HG03432 (cell line): Measurements from ENCODE around the gene CEP95.

ENCODE experiments used
- ATAC-seq: cut with Tn5 transposase; IDR thresholded peaks from one replicate; pipeline ENCODE4 v1.9.1; 2021; ENCODE audit warnings: mild to moderate bottlenecking, moderate library complexity; ENCODE audit not compliant: unreplicated experiment

CEP95 gene

DNA sequence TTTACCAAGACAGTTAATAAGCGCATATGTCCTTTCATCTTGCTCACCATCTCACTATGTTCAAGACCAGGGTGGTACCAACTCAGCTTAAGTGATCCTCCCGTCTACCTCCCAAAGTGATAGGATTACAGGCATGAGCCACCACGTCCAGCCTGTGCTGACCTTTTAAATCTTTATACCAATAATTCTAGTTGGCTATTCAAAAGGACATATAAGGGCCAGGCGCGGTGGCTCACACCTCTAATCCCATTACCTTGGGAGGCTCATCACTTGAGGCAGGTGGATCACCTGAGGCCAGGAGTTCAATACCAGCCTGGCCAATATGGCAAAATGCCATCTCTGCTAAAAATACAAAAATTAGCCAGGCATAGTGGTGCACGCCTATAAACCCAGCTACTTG is 2.4 kb downstream of the CEP95 start:
- ATAC-seq: no peak

DNA sequence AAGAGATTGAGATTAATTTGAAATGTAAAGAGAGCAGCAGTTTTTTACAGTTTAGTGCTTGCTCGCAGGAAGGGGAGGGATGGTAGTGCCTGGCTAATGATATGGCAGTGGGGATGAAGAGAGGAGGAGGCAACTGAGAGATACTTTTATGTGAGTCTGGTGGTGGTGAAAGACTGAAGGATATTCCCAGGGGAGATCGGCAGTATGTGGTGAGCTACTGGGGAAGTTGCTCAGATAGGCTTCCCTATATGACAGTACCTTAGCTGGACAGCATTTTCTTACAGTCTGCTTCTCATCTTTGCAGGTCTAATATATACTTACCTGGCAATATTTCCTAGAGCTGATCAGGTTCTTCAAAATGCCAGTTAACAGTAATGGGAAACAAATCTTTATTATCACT is 8.6 kb downstream of the CEP95 start:
- no peak for ATAC-seq

DNA sequence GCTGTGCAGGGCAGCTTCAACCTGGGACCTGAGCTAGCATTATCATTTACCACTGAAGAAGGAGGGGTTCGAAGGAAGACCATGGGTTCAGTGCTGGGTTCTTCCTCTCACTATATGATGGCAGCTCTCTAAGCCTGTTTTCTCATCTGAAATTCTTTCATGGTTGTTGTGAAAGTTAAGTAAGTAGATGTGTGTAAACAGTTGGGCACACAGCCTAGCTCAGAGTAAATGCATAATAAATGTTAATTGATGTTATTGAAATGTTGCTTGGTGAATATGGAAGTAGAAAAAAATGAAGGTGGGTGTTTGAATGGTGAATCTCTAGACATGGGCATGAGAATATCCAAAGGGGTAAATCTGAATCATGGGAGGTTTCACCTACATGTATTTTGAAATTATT is 9.1 kb downstream of the CEP95 start:
- ATAC-seq: no peak

DNA sequence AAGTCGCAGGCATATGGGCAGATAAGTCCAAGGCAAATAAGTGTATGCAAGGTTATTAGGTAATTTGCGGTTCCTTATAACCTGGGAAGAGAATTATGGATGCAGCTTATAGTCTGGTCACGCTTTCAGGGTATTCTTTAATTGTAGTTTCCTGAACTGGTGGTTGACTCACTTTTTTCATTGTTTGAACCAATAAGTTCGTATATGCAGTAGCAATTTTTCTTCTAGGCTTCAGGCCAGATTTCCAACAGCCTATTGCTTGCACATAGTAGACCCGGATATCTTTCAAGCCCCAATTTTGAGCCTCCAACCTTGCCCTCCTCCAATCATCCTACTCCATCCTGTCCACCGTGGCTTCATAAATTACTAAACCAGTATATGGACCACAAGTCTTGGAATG is 12.8 kb downstream of the CEP95 start:
- ATAC-seq: no peak

DNA sequence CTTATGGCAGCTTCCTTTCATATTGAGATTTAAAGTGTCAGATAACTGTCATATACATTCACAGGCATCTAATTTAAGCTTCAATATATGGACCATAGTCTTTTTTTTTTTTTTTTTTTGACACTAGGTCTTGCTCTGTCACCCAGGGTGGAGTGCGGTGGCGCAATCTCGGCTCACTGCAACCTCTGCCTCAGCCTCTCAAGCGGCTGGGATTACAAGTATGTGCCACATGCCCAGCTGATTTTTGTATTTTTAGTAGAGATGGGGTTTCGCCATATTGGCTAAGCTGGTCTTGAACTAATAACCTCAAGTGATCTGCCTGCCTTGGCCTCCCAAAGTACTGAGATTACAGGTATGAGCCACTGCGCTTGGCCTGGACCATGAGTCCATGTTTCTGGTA is 13.6 kb downstream of the CEP95 start:
- ATAC-seq: no peak

DNA sequence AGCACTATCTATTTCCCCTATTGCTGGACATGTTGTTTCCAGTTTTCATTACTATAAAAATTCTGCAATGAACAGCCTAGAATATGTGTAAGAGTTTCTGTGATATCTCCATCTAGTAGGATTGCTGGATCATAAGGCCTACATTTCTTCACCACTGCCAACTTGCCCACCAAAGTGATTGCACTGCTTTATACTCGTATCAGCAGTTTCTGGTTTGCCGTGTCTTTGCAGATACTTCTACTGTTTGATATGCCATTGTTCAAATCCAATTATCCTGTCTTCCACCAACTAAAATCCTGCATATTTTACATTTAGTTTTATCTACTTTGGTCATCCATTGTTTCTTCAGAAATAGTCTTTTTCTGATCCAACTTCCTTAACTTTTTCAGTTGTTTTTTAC is 21.1 kb downstream of the CEP95 start:
- no peak for ATAC-seq

DNA sequence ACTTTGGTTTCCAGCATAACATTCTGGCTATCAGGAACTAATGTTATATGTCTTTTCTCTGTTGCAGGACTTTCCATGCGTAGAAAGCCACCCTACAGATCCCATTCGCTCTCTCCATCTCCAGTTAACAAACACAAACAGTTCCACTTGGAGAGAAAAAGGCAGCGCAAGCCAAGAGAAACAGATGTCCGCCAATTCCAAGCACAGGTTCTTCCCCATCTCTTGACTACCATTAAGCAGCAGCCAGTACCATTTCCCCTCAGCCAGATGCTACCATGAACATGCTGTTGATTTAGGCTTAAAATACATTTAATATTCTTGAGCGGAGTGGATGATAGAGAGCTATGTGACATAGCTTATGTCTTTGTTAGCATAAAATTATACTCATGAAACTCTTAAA is 22.4 kb downstream of the CEP95 start:
- no peak for ATAC-seq

DNA sequence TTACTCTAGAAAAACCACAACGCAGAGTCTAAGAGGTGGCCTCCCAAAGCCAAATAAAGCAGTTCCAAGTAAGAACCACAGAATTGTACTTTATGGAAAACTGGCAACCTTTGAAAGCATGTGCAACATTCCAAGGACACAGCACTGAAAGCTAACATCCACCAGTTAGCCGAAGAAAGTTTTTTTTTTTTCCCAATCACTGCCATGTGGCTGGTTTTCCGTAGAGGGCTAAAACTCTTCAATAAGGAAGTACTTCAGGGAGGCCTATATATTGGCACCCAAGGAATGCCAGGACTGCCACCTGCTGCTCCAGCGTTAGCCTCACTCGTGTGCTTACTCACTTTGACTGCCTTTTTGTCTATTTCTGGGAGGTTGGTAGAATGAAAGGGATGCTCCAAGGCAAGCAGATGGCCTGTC is 25.2 kb downstream of the CEP95 start:
- ATAC-seq: no peak

DNA sequence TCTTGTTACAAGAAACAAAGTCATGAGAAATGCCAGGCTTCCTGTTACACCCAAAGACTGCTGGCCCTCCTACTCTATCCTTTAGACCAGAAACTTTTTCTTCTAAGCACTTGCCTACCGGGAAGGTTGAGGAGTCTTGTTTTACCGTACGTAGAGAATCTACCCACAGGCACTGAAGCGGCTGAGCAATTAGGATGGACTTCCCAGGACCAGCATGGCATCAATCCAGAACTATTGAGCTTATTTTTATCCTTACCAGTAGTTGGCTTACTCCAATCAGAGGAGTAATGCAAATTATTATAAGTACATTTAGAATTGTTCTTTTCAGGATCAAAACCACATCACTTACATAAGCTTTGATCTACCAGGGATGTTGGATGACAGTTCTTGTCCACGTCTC is 25.6 kb downstream of the CEP95 start:
- ATAC-seq: no peak

DNA sequence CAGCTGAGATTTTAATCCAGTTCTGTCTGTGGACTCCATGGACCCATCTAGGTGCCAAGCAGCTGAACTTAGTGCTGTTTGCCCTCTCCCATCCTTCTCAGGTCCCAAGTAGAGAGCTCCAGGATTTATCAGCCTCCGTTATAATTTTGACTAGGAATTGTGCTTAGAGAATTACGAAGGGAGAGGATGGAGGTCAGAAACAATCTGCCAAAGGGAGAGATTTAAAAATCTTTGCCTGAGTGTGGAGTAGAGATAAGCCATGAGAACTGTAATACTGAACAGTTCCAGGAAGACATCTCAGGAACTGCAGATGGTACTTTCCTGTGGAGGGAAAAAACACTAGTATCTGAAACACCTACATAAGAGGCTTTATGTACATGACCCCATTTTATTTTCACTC is 27.0 kb downstream of the CEP95 start:
- ATAC-seq: no peak

DNA sequence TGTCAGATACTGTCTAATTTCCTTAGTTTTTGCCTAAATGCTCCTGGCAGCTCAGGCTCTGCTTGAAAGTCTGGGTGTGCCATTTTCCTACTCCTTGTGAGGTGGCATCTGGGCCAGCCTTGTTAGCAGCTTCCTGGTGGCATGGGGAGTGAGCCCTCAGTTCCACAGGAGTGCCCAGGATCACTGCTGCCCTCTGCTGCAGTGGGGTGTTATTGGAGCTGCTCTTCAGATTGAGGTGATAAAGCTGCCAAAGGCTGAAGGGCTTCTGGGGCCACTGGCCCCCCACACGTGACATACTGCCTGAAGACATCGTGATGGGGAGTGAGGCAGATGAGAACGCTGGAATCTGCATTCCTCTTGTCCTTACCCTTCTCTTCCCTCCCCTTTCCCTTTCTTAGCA is 27.4 kb downstream of the CEP95 start:
- ATAC-seq: no peak

DNA sequence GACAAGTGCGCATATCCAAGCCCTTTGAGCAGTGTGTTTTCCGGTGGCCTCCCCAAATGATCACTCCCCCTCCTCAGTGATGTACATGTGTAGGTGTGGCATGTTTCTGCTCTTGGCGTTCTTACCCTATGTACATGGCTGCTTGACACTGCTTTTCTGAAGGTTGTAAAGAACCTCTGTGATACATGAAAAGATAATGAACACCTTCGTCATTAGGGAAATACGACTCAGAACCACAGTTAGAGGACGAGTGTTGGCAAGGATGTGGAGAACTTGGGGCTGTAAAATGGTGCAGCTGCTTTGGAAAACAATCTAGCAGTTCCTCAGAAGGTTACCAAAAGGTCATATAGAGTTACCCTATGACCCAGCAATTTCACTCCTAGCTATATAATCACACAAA is 28.6 kb downstream of the CEP95 start:
- ATAC-seq: no peak

DNA sequence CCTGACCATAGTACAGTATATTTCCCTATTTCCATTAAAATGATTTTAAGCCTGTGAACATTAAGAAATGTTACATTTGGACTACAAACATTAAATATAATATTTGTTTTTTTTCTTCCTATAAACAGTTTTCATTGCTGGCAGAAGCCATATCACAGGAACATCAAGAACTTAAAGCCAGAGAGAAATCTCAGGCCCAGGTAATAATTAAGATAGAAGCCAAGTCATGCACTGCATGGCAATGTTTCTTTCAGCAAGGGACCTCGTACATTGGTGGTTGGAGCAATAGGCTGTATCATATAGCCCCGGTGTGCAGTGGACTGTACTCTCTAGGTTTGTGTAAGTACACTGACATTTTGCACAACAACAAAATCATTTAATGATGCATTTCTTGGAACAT is 30.1 kb downstream of the CEP95 start:
- no peak for ATAC-seq

DNA sequence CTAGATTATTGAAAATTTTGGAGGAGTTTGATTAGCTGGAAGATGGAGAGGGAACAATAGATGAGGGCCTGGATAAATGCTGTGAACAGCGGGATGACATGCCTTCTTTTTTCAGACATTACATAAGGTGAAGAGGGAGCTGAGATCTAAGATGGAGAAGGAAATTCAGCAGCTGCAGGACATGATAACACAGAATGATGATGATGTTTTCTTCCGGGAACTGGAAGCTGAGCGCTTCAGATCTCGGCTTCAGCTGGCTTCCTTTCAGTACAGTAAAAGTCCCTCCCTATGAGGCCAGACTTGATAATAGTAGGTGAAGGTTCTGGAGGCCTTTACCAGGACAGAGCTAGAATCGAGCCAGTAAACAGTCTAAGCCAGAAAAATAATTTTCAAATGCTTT is 30.7 kb downstream of the CEP95 start:
- no peak for ATAC-seq

DNA sequence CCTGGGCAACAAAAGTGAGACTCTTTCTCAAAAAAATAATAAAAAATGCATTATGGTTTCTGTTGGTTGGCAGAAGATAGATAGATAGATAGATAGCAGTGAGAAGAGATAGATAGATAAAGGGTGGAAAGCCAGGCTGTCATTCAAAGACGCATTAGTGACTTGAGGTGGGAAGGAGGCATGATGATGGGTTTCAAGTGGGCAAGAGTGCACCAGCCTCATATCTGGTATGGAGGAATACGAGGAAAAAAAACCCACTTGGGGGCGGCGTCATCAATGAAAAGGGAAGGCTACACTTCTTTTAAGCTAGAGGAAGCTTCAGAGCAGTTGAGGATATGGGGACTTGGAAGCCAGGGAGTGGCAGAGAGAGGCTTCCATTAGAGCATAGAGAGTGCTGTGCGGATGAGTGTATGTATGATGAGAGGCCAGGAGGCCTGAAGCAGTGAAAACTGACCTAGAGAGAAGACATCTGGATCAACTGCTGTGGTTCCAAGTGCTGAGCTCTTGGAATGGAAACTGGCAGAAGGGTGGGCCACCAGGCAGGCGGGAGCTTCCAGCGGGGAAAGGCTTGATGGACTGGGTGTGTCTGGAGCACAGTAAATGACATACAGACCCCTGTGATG is 31.8 kb downstream of the CEP95 start:
- no peak for ATAC-seq

DNA sequence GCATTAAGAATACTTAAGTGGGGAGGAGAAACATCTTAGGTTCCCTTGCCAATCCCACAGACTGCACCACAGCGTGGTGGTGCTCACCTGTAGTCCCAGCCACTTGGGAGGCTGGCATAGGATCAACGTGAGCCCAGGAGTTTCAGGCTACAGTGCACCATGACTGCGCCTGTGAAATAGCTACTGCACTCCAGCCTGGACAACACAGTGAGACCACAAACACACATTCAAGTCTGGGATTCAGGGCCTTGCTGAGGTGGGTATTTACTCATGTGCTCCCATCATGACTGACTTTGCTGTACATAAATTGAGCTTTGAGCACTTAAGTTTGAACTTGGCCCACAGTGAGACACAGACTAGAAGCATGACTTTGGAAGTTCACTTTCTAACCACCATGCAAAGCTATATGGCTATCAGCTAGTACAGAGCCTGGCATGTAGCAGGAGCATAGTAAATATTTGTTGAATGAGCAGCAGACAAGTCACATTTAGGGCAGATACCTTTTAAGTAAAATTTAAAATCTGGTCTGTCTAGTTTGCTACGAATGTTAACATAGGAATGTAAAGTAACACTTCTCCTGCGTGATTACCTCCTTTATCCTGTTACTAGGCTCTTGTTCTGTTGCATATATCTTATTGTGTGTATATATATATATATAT is 33.5 kb downstream of the CEP95 start:
- no peak for ATAC-seq

DNA sequence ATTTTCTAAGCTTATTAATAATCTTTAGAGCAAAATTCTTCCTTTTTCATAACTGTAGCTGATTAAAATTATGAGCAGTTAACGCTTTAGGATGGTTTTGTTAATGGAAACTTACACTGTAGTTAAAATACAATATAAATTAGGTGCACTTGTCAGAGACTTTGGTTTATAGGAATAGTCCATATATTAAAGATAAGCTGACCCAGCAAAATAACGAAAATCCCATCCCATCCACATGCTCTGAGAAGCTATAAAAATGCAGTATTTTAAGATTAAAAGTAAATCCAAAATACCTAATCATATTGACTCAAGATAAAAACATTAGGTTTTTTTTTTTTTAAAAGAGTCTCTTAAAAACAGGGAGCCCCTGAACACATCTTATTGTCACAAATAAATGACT is 38.0 kb downstream of the CEP95 start:
- no peak for ATAC-seq

DNA sequence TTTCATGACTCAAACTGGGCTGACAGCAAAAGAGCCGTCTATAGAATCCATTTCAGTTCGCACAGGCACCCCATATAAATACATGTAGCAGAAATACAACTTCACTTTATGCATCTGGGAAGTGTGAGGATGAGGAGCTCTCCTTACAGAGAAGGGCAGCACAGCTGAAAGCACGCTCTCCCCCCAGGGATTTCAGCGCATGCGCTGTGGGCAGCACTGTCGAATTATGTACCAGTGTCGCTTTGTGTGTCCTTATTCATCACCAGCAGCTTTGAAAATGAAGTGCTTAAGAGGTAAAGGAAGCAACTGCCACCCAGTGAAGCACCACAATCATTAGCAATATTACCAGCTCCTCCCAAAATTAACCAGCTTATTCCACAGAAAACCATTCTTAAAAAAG is 39.9 kb downstream of the CEP95 start:
- no peak for ATAC-seq

DNA sequence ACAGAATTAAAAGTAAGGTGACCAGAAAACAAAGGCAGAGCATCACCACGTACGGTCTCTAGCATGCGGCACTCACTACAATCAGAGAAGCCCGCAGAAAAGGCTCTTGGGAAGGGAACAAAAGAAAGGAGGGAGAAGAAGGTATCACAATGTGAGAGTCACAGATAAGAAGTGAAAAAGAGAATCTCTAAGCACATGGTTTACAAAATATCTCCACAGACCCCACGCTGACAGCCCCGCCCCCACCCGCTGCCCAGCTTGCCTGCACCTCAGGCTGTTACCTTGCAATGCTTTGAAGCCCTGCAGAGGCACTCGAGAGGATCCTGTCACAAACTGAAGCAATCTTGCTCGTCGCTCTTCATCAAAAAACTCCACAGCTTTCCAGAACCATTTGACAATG is 40.5 kb downstream of the CEP95 start:
- ATAC-seq: no peak

DNA sequence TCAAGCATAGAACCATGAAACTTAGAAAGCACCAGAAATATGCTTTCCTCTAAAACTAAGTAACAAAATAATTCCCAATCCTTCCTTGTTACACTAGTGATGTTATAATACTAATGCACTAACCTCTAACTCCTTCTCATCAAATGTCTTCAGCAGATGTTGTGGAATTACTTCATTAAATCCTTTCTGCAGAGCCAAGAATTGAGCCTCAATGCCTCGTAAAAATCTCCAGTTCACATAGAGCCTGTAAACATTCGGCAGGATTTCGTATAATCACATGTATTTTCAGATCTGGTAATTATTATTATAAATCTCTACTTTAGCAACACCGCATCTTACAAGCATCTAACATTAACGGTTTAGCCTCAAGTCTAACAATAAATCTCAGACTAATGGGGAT is 44.7 kb downstream of the CEP95 start:
- no peak for ATAC-seq

DNA sequence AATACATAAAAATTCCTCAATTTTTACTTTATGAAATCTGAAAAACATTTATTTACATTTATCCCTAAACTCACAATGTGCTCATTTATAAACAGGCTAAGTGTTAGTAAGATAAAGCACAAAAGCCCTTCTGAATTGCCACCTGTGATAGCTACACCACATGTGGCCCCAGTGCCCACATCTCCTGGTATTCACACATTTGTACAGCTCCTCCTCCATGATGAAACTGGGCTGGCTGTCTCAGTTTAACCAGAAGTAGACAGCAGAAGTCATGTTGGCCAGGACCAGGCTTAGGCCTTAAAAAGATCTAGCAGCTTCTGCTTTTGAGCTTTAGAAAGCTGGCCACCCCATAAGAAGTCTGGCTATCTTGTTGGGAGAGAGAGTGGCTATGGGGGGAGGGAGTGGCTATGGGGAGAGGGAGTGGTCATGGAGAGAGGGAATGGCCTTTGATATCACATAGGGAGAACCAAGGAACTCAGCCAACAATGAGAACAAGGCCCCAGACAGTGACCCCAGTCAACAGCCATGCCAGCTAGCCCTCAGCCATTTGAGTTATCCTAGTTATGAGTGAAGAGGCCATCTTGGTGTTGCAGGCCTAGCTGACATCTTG is 47.4 kb downstream of the CEP95 start:
- ATAC-seq: no peak

DNA sequence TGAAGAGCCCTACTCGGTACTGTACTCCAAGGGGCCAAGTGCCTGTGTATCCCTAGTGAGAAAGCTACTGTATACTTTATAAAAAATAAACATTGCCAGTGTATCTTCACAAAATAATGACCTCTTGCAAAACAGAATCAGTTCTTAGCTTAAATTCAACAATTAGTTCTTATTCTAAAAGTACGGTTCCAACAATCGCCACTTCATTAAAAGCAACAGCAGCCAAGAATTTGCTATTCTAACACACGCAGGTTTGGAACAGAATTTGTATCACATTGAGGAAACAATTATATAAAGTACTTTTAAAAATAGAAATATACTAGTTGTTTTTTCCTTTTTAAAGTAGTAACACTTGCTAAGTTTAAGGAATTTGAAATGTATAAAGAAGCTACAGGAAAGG is 48.5 kb downstream of the CEP95 start:
- ATAC-seq: no peak

DNA sequence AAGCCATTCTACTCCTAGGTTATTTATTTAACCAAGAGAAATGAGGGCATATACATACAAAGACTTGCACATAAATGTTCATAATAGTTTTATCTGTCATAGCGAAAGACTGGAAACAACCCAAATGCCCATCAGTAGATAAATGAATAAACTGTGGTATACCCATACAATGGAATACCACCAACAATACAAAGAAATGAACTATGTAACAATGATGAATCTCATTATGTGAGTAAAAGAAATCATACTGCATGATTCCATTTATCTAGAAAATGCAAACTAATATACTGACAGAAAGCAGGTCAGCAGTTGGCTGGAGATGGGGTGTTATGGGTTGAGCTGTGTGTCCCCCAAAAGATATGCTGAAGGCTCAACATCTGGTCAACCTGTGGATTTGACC is 57.3 kb downstream of the CEP95 start:
- no peak for ATAC-seq
